GM19043 (cell line): Measurements from ENCODE around the gene KDM1A.
A peak's percentile ranks its signal among the peaks of the same experiment; 100 is the strongest.
"Not testable (repeated sequence)": the region's sequence is repeated elsewhere in the genome, so short reads cannot be mapped to it uniquely, and the experiment has no call there.

Experiments
- ATAC-seq: cut with Tn5 transposase; IDR thresholded peaks from one replicate; pipeline ENCODE4 v1.9.1; 2021; ENCODE audit warnings: low read depth; ENCODE audit not compliant: unreplicated experiment

The KDM1A gene

GRCh38 chr1:23019094-23019862 is at the start of gene KDM1A:
TSS of gene KDM1A (plus strand) at chr1:23019468. CDS start at chr1:23019597, 129 bp downstream.
- peak; percentile 92 for ATAC-seq

GRCh38 chr1:22970096-22970495 is 49.2 kb upstream of the KDM1A start:
- ATAC-seq, result no peak

- ATAC-seq, result no peak
Measured at GRCh38 chr1:22971161-22971560, 48.1 kb upstream of the KDM1A start.

GRCh38 chr1:22971611-22972405 is 47.5 kb upstream of the KDM1A start:
- no peak for ATAC-seq

- ATAC-seq, result no peak
Measured at GRCh38 chr1:22972760-22973159, 46.5 kb upstream of the KDM1A start, which contains the start of gene LACTBL1. TSS of gene LACTBL1 (minus strand) at chr1:22972866. CDS start at chr1:22972316, 550 bp downstream.

- ATAC-seq, result no peak
Measured at GRCh38 chr1:22975694-22976093, 43.6 kb upstream of the KDM1A start.

- no peak for ATAC-seq
Measured at GRCh38 chr1:22976127-22976460, 43.2 kb upstream of the KDM1A start.

- ATAC-seq, result no peak
Measured at GRCh38 chr1:22976461-22977243, 42.6 kb upstream of the KDM1A start.

GRCh38 chr1:22978299-22978698 is 41.0 kb upstream of the KDM1A start:
- no peak for ATAC-seq

- not testable (repeated sequence) for ATAC-seq
Measured at GRCh38 chr1:22980471-22980790, 38.8 kb upstream of the KDM1A start.

GRCh38 chr1:22983944-22984343 is 35.3 kb upstream of the KDM1A start:
- ATAC-seq, result no peak

GRCh38 chr1:22992384-22992783 is 26.9 kb upstream of the KDM1A start:
- not testable (repeated sequence) for ATAC-seq

- ATAC-seq, result not testable (repeated sequence)
Measured at GRCh38 chr1:22993220-22993795, 26.0 kb upstream of the KDM1A start.

- no peak for ATAC-seq
Measured at GRCh38 chr1:22995774-22996173, 23.5 kb upstream of the KDM1A start.

GRCh38 chr1:22997528-22997927 is 21.7 kb upstream of the KDM1A start:
- ATAC-seq, result not testable (repeated sequence)

GRCh38 chr1:23000133-23000532 is 19.1 kb upstream of the KDM1A start:
- not testable (repeated sequence) for ATAC-seq

- ATAC-seq, result not testable (repeated sequence)
Measured at GRCh38 chr1:23002218-23002617, 17.1 kb upstream of the KDM1A start.

GRCh38 chr1:23004112-23004511 is 15.2 kb upstream of the KDM1A start:
- ATAC-seq, result no peak

- ATAC-seq, result not testable (repeated sequence)
Measured at GRCh38 chr1:23004769-23005168, 14.5 kb upstream of the KDM1A start.

GRCh38 chr1:23007106-23007505 is 12.2 kb upstream of the KDM1A start:
- no peak for ATAC-seq

GRCh38 chr1:23008901-23009300 is 10.4 kb upstream of the KDM1A start:
- ATAC-seq, result no peak
